IgD-negative memory B cell (primary cell): ENCODE measurements around the gene TTF2. TPM values are rescaled to one million over a fixed set of nuclear protein-coding genes. Genes with fewer than 3 reads are reported as not detected.
"Not testable (repeated sequence)": the region's sequence is repeated elsewhere in the genome, so short reads cannot be mapped to it uniquely, and the experiment has no call there.

Source experiments
- H3K27ac Mint-ChIP-seq, 3 donors: one replicate each; pipeline ENCODE4 v1.8.0; 2020 to 2022; ENCODE audit warnings: mild to moderate bottlenecking in 3 of 3, mixed read lengths in 3 of 3, moderate library complexity in 1 of 3
- H3K27me3 Mint-ChIP-seq: one replicate; pipeline ENCODE4 v1.8.0; 2021; ENCODE audit warnings: mixed read lengths
- H3K36me3 Mint-ChIP-seq: one replicate; pipeline ENCODE4 v1.8.0; 2020; ENCODE audit warnings: mild to moderate bottlenecking, mixed read lengths
- H3K4me1 Mint-ChIP-seq, 3 donors: one replicate each; pipeline ENCODE4 v1.8.0; 2020 to 2022; ENCODE audit warnings: mixed read lengths in 3 of 3, mild to moderate bottlenecking in 1 of 3
- H3K4me3 Mint-ChIP-seq, 4 donors: one replicate each; pipeline ENCODE4 v1.8.0; 2020 to 2022; ENCODE audit warnings: mild to moderate bottlenecking in 4 of 4, mixed read lengths in 4 of 4, moderate library complexity in 3 of 4
- H3K9me3 Mint-ChIP-seq, 3 donors: one replicate each; pipeline ENCODE4 v1.8.0; 2020 to 2021; ENCODE audit warnings: mixed read lengths in 3 of 3, mild to moderate bottlenecking in 1 of 3
- polyA plus RNA-seq: library from polyadenylated mRNA; unstranded; fragments of 300-500 nt; fragmentation: Illumina TruSeq; gene quantifications from one replicate; pipeline ENCODE4 v1.2.3, GENCODE V29; 2021

The TTF2 gene
- polyA plus RNA-seq, 1 donor from 2014 or later, result 14.6 TPM

GRCh38 chr1:117116784-117117130, 56.6 kb downstream of the TTF2 start:
- Mint-ChIP-seq H3K27ac (no peak overlapping the region), H3K4me1 (peaks cover 8 to 11% (median 9%) of the 10 kb centered on the region in 3 donors), H3K9me3 (no peaks in the 10 kb centered on the region), H3K36me3 (no peaks in the 10 kb centered on the region), H3K27me3 (no peaks in the 10 kb centered on the region), H3K4me3 (peak overlapping the region in 1 of 4 donors; percentile 12)

- H3K27ac Mint-ChIP-seq, result no peak overlapping the region
Measured at GRCh38 chr1:117117697-117118096, 57.6 kb downstream of the TTF2 start.

GRCh38 chr1:117118137-117118536, 58.0 kb downstream of the TTF2 start:
- H3K27me3 Mint-ChIP-seq, result no peaks in the 10 kb centered on the region
- no peak overlapping the region for H3K4me3 Mint-ChIP-seq
- no peaks in the 10 kb centered on the region for H3K9me3 Mint-ChIP-seq
- peaks cover 8 to 12% (median 9%) of the 10 kb centered on the region in 3 donors for H3K4me1 Mint-ChIP-seq
- no peak overlapping the region for H3K27ac Mint-ChIP-seq
- H3K36me3 Mint-ChIP-seq, result peaks cover 2% of the 10 kb centered on the region

More at GRCh38 chr1:117117697-117118096, 57.6 kb downstream of the TTF2 start:
- Mint-ChIP-seq H3K27me3 (no peaks in the 10 kb centered on the region), H3K9me3 (no peaks in the 10 kb centered on the region), H3K4me1 (peaks cover 8 to 12% (median 9%) of the 10 kb centered on the region in 3 donors), H3K36me3 (peaks cover 1% of the 10 kb centered on the region), H3K4me3 (peak overlapping the region in 1 of 4 donors; percentile 31)

GRCh38 chr1:117119144-117119543, 59.0 kb downstream of the TTF2 start:
- H3K4me1 Mint-ChIP-seq, result peaks cover 7 to 12% (median 8%) of the 10 kb centered on the region in 3 donors
- H3K36me3 Mint-ChIP-seq, H3K4me3 Mint-ChIP-seq, H3K9me3 Mint-ChIP-seq, H3K27ac Mint-ChIP-seq, H3K27me3 Mint-ChIP-seq: not testable (repeated sequence)

GRCh38 chr1:117120774-117121588, 60.9 kb downstream of the TTF2 start:
- H3K9me3 Mint-ChIP-seq, result no peaks in the 10 kb centered on the region
- H3K4me1 Mint-ChIP-seq, result peaks cover 0 to 4% (median 0%) of the 10 kb centered on the region in 3 donors
- H3K4me3 Mint-ChIP-seq, result peak overlapping the region in 3 of 4 donors; percentile 89 to 94 (median 93)
- H3K36me3 Mint-ChIP-seq, result peaks cover 2% of the 10 kb centered on the region
- peak overlapping the region in 1 of 3 donors; percentile 32 for H3K27ac Mint-ChIP-seq
- H3K27me3 Mint-ChIP-seq, result no peaks in the 10 kb centered on the region

GRCh38 chr1:117121589-117122329, 61.6 kb downstream of the TTF2 start, which contains the start of gene TRIM45:
Gene TRIM45 (minus strand): TSS chr1:117121749. CDS start chr1:117121201, 548 bp downstream.
- no peaks in the 10 kb centered on the region for H3K9me3 Mint-ChIP-seq
- peaks cover 2% of the 10 kb centered on the region for H3K36me3 Mint-ChIP-seq
- H3K27ac Mint-ChIP-seq, result peak within 1 kb of the TSS in 2 of 3 donors; percentile 31 to 41
- H3K4me3 Mint-ChIP-seq, result peak within 1 kb of the TSS in 3 of 4 donors; percentile 89 to 94 (median 93)
- peaks cover 0 to 4% (median 0%) of the 10 kb centered on the region in 3 donors for H3K4me1 Mint-ChIP-seq
- no peaks in the 10 kb centered on the region for H3K27me3 Mint-ChIP-seq

- H3K36me3 Mint-ChIP-seq, result peaks cover 2% of the 10 kb centered on the region
- H3K27ac Mint-ChIP-seq, result peak overlapping the region in 1 of 3 donors; percentile 31
- peaks cover 3% of the 10 kb centered on the region for H3K27me3 Mint-ChIP-seq
- no peaks in the 10 kb centered on the region for H3K9me3 Mint-ChIP-seq
- peaks cover 0 to 4% (median 0%) of the 10 kb centered on the region in 3 donors for H3K4me1 Mint-ChIP-seq
- H3K4me3 Mint-ChIP-seq, result peak overlapping the region in 3 of 4 donors; percentile 89 to 94 (median 93)
Measured at GRCh38 chr1:117122330-117123025, 62.4 kb downstream of the TTF2 start.

- Mint-ChIP-seq H3K27ac (no peak overlapping the region), H3K36me3 (peaks cover 2% of the 10 kb centered on the region), H3K9me3 (no peaks in the 10 kb centered on the region), H3K4me1 (peaks cover 0 to 4% (median 0%) of the 10 kb centered on the region in 3 donors), H3K27me3 (peaks cover 3% of the 10 kb centered on the region), H3K4me3 (peak overlapping the region in 1 of 4 donors; percentile 15)
Measured at GRCh38 chr1:117123274-117123673, 63.1 kb downstream of the TTF2 start.

- no peak overlapping the region for H3K27ac Mint-ChIP-seq
- H3K36me3 Mint-ChIP-seq, result peaks cover 2% of the 10 kb centered on the region
- peaks cover 0 to 4% (median 2%) of the 10 kb centered on the region in 3 donors for H3K4me1 Mint-ChIP-seq
- H3K4me3 Mint-ChIP-seq, result no peak overlapping the region
- H3K27me3 Mint-ChIP-seq, result peaks cover 4% of the 10 kb centered on the region
- no peaks in the 10 kb centered on the region for H3K9me3 Mint-ChIP-seq
Measured at GRCh38 chr1:117124661-117125060, 64.5 kb downstream of the TTF2 start.

GRCh38 chr1:117127795-117128194, 67.7 kb downstream of the TTF2 start:
- Mint-ChIP-seq H3K4me1 (peaks cover 0 to 2% (median 0%) of the 10 kb centered on the region in 3 donors), H3K27ac (no peak overlapping the region), H3K36me3 (no peaks in the 10 kb centered on the region), H3K4me3 (no peak overlapping the region), H3K27me3 (peaks cover 4% of the 10 kb centered on the region), H3K9me3 (no peaks in the 10 kb centered on the region)

GRCh38 chr1:117128323-117129079, 68.4 kb downstream of the TTF2 start:
- H3K36me3 Mint-ChIP-seq, result no peaks in the 10 kb centered on the region
- peak overlapping the region in 1 of 4 donors; percentile 48 for H3K4me3 Mint-ChIP-seq
- H3K4me1 Mint-ChIP-seq, result peaks cover 0 to 2% (median 0%) of the 10 kb centered on the region in 3 donors
- peaks cover 4% of the 10 kb centered on the region for H3K27me3 Mint-ChIP-seq
- H3K27ac Mint-ChIP-seq, result no peak overlapping the region
- no peaks in the 10 kb centered on the region for H3K9me3 Mint-ChIP-seq

GRCh38 chr1:117130526-117130925, 70.4 kb downstream of the TTF2 start:
- H3K4me1 Mint-ChIP-seq, result peaks cover 0 to 4% (median 0%) of the 10 kb centered on the region in 3 donors
- H3K27ac Mint-ChIP-seq, result no peak overlapping the region
- peaks cover 0 to 1% (median 0%) of the 10 kb centered on the region in 3 donors for H3K9me3 Mint-ChIP-seq
- H3K27me3 Mint-ChIP-seq, result peaks cover 6% of the 10 kb centered on the region
- H3K4me3 Mint-ChIP-seq, result no peak overlapping the region
- no peaks in the 10 kb centered on the region for H3K36me3 Mint-ChIP-seq

GRCh38 chr1:117135329-117135728, 75.2 kb downstream of the TTF2 start:
- Mint-ChIP-seq H3K4me1 (peaks cover 0 to 2% (median 0%) of the 10 kb centered on the region in 3 donors), H3K27ac (no peak overlapping the region), H3K27me3 (peaks cover 2% of the 10 kb centered on the region), H3K36me3 (no peaks in the 10 kb centered on the region), H3K9me3 (peaks cover 0 to 1% (median 0%) of the 10 kb centered on the region in 3 donors), H3K4me3 (no peak overlapping the region)

- H3K27me3 Mint-ChIP-seq, result peaks cover 2% of the 10 kb centered on the region
- H3K4me1 Mint-ChIP-seq, result peaks cover 0 to 2% (median 0%) of the 10 kb centered on the region in 3 donors
- no peak overlapping the region for H3K27ac Mint-ChIP-seq
- no peaks in the 10 kb centered on the region for H3K36me3 Mint-ChIP-seq
- peaks cover 0 to 1% (median 0%) of the 10 kb centered on the region in 3 donors for H3K9me3 Mint-ChIP-seq
- H3K4me3 Mint-ChIP-seq, result no peak overlapping the region
Measured at GRCh38 chr1:117136749-117137148, 76.6 kb downstream of the TTF2 start.
